Muscle of arm (tissue), 12 donors: ENCODE measurements around the gene HACD1. TPM values are rescaled to one million over a fixed set of nuclear protein-coding genes. Genes with fewer than 3 reads are reported as not detected.
A peak's percentile ranks its signal among the peaks of the same experiment; 100 is the strongest.
"Not testable (repeated sequence)": the region's sequence is repeated elsewhere in the genome, so short reads cannot be mapped to it uniquely, and the experiment has no call there.

Source experiments
- DNase-seq: peaks from one replicate; pipeline ENCODE4 v3.0.0-alpha.2; 2013
- polyA plus RNA-seq, 12 donors: library from polyadenylated mRNA; unstranded; fragments of 120-200 nt; gene quantifications; one replicate each; pipeline ENCODE4 v1.2.1, GENCODE V29; 2013; ENCODE audit not compliant: insufficient read length in 12 of 12

The HACD1 gene
- polyA plus RNA-seq, 12 donors: 42.1 to 208 (median 152) TPM; not detected in 1

DNA sequence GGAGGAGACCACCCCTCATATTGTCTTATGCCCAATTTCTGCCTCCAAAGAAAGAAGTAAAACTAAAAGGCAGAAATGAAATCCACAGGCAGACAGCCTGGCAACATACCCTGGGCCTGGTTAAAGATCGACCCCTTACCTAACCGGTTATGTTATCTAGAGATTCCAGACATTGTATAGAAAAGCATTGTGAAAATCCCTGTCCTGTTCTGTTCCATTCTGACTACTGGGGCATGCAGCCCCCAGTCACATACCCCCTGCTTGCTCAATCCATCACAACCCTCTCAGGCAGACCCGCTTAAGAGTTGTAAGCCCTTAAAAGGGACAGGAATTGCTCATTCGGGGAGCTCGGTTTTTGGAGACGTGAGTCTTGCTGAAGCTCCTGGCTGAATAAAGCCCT is 29.9 kb downstream of the HACD1 start:
- DNase-seq: not testable (repeated sequence)

DNA sequence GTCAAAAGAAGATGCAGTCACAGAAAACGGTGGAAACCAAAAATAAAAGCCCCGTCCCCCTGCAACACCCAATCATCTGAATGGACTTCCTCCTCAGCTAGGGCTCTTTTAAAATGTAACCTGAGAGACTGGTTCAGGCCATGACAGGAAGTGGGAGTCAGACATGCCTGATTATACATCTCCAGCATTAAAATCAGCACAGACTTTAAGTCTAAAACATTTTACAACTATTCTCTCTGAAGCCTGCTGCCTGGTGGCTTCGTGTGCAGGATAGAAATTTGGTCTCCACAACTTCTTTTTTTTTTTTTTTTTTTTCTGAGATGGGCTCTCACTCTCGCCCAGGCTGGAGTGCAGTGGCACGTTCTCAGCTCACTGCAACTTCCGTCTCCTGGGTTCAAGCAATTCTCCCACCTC is 30.3 kb downstream of the HACD1 start:
- no peak for DNase-seq

DNA sequence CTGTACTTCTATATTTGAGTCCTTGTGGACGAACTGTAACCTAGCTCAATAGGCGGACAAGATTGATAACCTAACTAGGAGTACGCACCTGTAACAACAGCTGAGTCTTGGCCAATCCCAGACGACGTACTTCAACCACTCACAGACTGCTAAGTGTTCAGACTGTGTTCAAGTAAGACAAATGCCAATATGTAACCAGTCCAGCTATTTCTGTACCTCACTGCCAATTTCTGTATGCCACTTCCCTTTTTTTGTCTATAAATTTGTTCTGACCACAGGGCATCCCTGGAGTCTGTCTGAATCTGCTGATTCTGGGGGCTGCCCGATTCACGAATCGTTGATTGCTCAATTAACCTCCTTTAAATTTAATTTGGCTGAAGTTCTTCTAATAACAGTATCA is 32.2 kb downstream of the HACD1 start:
- no peak for DNase-seq

DNA sequence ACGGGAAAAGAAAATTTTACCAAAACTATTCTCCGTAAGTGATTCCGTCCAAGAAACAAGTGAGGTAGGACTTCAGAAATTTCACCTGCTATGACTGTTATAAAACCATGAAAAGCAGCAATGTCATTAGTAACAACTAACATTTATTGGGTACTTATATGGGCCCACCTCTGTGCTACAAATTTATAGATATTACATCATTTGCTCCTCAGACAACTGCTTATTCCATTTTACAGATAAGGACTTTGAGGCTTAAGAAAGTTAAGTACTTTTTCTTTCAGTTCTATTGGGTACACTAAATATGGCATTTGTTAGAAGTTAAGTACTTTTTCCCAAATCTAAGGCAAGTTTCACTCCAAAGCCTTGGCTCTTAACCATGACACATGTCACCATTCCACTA is 36.3 kb downstream of the HACD1 start:
- no peak for DNase-seq

DNA sequence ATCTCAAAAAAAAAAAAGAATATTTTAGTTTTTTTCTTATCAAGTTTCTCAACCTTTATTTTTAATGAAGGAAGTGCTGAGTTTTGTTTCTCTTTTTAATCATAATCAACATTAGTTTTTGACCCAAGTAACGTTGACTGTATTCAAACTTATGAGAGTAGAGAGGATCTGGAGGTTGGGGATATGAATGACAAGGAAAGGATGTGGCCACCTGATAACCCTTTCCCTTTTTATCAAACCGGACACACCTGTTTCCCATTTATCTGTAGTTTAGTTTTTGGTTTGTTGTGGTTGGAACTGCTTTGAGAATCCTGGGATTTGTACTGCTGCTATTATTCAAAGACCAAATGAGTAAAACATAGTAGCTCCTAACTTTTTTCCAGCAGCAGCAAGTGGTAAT is 38.6 kb downstream of the HACD1 start:
- DNase-seq: no peak

DNA sequence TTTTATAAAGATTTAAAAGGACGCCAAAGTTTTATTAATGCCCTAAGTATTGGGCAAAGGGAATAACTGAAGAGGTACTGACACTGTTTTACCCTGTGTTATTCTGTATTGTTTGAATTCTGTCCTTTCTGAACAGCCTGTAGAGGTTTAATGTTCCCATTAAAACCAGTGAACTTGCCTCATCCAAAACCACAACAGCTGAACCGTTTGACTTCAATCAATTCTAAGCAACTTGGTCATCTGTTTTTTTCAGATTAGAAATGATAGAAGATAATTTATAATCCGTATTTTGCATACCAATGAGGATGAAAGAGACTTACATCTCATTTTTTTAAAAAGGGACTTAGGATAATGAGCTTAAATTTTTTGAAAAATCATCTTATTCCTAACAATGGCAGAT is 40.4 kb downstream of the HACD1 start:
- DNase-seq: no peak

DNA sequence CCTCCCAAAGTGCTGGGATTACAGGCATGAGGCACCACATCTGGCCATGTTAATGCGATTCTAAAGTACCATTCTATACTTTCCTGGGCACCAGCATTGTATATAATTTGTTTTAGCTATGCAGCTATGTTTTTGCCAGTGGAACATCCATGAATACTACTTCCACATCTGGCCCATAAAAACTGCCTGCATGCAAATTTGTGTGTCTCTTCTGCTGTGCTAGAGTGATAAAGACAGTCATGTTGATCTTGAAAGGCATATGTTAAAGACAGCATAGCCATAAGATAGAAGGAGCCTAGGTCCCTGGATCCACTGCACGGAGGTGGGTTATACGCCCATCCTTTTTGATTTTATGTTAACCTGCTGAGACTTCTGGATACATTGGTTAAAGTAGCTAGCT is 52.3 kb downstream of the HACD1 start:
- DNase-seq: no peak

DNA sequence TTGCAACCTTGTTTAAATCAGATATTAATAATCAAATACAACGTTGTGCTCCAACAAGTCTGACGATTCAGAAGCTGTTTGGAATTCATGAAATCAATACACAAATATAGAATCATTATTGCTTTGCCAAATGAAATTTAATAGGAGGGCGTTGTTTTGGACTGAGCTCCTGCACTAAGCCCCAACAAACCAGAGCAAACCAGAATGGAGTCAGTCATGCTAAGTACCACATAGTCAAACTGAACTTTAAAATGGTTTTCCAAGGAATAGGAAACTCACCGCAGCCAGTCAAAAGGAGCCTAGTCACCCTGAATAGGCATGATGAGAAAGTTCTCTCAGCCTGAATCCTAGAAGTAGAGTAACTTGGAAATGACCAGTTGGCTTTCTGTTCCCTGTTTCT is 53.7 kb downstream of the HACD1 start:
- DNase-seq: no peak

DNA sequence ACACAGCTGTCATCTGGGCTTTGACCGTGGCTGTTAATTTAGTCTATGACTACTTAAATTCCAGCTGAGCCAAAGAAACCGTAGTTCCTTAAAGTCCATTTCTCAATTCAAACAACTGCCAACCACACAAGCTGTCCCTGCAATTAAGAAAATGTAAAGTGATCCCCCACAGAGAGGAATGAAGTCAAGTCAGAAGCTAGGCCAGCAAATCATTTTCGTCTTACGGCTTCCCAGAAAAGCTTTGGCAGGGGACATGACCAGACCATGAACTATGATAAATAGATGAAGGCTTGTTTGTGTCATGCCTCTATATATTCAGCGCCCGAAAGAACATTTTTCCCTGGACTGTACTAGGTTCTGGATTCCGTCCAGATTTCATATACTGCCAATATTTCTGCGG is 54.6 kb downstream of the HACD1 start:
- peak; percentile 53 for DNase-seq

DNA sequence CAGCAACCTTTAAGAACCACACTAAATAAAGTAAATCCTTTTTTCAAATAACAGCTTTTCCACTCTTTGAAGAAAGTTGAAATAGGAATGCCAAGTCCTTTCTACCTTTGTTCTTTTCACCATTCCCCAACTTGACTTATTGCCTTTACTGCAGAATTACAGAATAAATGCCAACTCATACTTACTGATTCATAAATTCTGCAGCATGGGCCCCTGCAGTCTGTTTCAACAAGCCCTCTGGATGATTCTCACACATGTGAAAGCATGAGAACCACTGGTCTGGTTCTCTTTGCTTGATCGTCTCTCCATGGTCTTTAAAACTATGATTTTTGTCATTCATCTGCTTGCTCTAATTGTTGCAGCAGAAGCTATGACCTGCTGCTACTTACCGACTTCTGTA is 56.1 kb downstream of the HACD1 start:
- DNase-seq: no peak

DNA sequence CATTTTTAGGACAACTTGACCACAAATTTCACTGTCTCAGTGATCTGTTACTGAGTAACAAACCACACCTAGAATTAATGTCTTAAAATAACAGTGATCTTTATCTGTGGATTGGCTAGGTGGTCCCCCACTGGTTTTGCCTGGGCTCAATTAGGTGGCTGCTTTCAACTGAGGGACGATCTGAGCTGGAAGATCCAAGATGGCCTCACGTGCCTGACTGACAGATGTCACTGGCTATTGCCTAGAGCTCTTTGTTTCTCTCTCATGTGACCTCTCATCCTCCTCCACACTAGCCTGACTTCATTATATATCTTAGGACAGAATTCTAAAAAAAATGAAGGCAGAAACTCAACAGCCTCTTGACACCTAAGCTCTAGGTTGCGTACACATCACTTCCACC is 59.7 kb downstream of the HACD1 start:
- no peak for DNase-seq

DNA sequence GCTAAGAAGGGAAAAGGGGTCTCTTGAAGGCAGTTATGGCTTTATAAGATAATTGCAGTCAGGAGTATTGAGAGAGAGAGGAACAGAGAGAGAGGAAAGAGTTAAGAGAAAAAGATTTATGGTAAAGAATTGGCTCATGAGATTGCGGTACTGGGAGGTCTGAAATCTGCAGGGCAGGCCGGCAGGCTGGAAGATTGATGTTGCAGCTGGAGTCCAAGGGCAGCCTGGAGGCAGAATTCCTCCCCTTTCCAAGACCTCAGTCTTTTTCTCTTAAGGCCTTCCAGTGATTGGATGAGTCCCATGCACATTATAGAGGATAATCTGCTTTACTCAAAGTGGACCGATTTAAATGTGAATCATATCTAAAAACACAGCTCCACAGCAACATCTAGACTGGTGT is 68.4 kb downstream of the HACD1 start:
- no peak for DNase-seq

DNA sequence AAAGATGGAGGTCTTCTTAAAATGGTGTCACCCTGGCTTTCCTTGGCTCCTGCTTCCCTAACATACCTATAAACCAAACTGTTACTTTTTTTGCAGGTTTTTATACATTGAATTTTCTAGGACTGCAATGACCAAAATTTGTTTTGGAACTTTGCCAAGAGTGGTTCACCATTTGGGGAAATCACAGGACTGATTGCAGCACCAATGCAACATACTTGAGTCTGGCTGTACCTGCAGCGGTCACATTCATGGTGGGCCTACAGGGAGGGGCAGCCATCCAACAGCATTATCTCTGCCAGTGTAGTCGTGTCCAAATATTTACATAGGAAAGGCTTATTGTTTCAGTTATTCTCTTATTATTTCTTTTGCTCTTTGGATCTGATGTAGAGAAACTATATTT is 69.0 kb downstream of the HACD1 start:
- DNase-seq: no peak

DNA sequence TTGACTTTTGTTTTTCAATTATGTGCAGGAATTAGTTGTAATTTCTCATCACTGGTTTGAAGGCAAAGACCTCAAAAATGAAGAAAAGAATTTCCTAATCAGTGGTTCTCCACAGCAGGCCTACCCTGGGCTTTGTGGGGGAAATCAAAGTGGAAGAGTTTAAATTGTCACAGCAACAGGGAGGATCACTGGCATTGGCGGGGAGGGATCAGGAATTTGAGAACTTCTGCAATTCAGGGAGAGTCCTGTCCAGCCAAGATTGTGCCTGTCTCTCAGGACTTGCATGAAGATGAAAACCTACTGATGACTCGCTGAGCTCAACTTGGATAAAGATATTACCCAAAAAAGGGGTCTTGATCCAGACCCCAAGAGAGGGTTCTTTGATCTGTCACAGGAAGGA is 70.1 kb downstream of the HACD1 start:
- DNase-seq: no peak

DNA sequence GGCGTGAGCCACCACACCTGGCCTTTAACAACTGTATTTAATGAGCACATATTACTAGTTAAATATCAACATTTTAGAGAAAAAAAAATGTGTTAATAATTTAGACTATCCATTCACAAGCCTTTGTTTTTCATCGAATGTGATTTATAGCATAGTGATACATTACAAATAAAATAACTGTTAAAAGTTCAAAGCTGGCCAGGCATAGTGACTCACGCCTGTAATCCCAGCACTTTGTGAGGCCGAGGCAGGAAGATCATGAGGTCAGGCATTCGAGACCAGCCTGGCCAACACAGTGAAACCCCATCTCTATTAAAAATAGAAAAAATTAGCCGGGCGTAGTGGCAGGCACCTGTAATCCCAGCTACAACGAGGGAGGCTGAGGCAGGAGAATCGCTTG is 72.7 kb downstream of the HACD1 start:
- no peak for DNase-seq

Other genes with a start within 250 kb of the HACD1 start
- 1 to 10 TPM in 9 of 12 donors, under 1 TPM in 1, not detected in 2; 0.89 to 2.3 (median 1.7) TPM for gene ST8SIA6, start 162.8 kb downstream of the HACD1 start, polyA plus RNA-seq
- gene STAM, start 26.8 kb upstream of the HACD1 start, polyA plus RNA-seq: 10 to 100 TPM in 11 of 12 donors, not detected in 1; 21.8 to 32.2 (median 26.8) TPM
- 1 to 10 TPM in 1 of 12 donors, under 1 TPM in 10, not detected in 1; 0.23 to 3.1 (median 0.45) TPM for gene TMEM236, start 134.8 kb upstream of the HACD1 start, polyA plus RNA-seq
- gene MRC1, start 192.0 kb upstream of the HACD1 start, polyA plus RNA-seq: 10 to 100 TPM in 10 of 12 donors, 1 to 10 TPM in 1, not detected in 1; 8.3 to 20.4 (median 14.5) TPM